Activated gamma-delta T cell (primary cell): ENCODE results near the gene ARMH3.
A peak's percentile ranks its signal among the peaks of the same experiment; 100 is the strongest.

Experiments used
- DNase-seq: peaks from one replicate; lab custom pipeline; 2025; lab: John Stamatoyannopoulos, UW

The ARMH3 gene

DNA sequence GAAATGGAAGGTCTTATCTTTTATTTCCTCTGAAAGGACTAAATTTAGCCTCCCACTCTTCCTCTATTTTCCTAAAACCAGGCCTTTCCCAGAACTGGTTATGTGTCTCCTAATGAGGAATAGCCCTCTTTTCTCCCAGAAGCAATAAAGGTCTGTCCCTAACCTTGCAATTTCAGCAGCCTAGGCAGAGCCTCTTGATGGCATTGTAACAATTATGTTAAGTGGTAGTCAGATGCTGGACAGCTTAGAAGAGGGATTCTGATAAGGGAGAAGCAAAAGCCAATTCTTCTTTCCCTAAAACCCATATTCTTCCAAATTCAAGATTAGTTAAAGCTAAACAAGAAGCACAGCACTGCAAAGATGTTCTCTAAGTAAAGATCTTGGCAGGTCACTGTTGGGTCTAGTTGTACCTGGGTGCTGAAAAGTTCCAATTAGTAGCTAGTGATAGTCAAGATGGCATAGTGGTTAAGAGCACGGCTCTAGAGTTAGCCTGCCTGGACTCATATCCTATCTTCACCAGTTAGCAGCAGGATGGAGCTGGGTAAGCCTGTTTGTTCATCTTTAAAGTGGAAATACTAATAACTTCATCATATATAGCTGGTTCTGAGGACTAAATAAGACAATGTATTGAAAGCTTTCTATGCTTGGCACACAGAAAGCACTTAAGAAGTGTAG, 198.0 kb downstream of the ARMH3 start:
- no peak for DNase-seq

DNA sequence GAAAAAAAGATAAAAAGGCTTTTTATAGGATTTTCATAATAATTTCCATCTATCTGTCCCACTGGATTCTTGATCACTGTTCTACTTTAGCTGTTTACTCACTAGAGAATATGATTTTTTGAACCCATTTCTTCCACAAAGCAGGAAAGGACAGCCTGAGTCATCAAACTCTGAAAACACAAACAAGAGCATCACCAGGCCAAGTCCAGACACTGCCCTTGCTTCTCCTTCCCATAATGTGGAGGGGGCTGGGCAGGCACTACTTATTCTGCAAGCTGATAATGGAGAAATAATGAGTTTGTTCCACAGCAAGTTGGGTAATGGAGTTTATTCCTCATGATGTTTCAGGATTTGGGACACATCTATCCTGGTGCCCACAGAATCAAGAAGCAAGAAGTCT, 199.3 kb downstream of the ARMH3 start:
- DNase-seq = no peak

DNA sequence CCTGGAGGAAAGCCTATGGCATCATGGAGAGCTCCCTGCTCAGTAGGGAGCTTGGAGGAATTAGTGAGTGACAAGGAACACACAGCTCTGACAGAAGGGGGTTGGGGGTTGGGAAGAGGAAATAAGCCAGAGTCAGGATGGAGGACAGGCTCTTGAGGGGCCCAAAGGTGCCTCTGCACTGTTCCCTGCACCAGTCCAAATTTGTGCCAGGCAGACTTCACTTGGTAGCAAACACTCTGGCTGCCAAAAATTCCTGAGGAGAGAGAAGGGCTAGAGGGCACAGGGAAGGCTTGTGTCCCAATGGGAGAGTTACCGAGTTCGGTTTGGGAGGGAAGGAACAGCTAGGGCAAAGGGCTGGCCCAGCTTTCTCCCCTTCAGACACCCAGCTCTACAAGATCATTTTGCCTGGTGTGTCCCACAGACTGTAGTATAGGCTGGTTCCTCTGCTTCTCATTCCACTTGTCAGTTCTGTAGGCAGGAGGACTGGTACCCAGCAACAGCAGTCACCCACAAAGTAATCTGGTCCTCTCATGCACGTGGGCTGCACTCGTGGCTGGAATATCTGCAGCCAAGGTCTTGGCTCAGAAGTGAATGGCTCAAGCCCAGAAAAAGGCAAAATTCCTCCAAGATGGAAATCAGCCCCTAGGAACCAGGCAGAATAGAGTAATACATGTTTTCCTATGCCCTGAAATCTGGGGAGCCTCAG, 204.4 kb downstream of the ARMH3 start:
- no peak for DNase-seq

DNA sequence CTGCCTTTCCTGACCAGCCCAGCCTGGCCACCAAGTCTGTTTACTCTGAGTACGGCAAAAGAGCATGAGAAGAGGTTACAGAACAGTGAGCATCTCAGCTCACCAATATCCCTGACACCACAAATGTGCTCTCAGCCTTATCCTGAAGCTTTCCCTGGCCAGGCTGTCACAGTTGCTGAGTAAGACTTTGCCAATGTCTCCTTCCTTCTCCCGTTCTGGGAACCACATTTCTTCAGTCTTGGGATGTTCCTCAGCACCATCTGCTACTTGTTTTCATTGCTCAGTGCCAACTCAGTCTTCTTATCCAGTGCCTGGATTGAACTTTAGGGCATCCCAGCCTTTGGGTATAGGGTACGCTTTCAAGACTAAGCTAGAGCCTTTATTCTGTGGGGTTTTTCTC, 205.2 kb downstream of the ARMH3 start:
- DNase-seq = no peak

DNA sequence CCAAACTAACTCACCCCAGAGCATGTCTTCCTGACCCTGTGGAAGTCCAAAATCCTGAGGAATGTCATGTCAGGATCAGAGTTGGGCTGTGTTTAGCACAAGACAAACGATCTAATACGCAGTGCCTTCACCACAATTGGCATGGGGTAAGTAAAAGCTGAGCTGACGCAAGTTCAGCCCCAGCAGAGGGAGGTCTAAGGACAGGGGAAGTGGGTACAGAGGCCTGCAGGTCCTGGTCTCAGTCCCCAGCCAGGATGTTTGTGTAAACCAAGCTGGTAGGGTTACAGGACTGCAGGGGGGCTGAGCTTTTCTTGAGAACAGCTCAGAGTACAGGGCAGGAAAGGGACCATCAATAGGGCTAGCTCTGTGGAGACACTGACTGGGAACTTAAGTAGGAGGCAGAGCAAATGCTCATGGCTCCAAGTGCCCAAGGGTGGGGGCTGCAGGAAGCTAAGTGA, 207.1 kb downstream of the ARMH3 start:
- no peak for DNase-seq

DNA sequence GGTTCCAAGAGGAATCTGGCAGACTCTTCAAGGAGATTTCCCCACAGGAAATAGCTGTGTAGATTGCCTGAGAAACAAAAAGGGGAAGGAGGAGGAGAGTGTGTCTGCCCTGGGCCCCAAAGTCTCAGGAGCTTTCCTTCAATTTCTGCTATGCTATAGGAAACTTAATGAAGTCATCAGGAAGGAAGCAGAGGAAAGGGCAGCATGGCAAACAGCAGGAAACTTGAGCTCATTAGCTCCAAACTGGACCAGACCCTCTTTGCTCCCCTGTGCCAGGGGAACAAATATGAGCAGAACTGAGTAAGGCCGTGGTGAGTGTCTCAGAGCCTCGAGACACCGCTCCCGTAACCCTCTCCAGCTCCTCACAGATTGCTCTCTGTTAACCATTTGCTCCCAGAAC, 207.6 kb downstream of the ARMH3 start:
- no peak for DNase-seq

DNA sequence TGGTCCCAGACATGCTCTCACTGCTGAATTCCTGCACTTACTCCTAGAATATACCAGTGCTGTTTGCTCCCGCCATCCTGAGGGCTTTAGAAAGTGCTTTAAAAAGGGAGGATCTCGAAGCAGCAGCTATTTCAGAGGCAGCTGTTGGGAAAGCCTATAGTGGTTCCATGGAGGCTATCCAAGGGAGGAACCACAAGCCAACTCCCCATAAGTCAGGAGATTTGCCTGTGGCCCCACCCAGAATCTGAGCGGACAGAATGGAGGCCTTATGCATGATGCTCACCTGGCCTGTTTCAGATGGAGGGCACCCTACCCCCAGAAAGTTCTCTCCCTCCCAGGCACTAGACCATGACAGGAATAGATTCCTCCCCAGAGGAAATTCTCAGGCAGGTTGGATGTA, 210.1 kb downstream of the ARMH3 start:
- DNase-seq = no peak

DNA sequence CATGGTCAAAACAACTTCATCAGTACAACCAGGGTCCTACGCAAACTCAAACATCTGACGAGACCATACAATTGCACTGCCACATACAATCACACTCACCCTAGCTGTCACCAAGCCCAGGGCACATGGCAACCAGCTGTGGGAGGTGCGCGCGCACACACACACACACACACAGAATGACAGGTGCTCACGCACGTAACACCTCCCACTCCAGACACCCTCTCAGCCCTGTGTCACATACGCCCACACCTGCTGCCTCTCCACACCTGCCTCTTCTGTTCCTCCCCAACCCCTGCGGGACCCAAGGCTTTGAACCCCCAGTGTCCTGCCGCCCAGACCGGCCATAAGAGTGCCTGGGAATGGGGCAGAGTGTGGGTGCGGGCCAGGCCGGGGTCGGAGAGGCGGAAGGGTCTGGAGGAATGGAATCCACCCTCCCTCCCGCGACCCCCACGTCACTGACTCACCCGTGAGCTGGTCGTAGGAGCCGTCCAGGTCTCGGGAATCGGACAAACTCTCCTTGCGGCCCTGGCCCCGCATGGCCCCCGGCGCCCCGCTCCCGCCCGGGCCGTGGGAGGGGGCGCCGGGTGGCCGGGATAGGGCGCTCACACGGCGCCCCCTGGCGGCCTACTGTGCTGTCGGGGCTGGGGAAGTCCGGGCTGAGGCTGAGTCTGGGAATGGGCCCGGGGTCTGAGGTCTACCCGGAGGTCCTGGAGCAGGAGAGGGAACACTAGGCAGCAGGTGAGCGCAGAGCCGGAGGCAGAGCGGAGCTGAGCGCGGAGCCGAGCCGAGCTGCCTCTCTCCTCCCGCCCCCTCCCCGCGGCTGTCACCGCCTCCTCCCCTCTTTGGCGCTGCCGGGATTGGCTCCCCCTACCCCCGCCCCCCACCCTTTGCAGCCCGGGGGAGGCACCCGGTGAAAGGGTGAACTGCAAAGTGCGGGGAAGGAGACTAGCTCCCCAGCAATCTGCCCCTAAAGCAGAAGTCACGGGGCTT, 212.6 kb downstream of the ARMH3 start, which contains the start of gene KCNIP2:
Gene KCNIP2, minus strand, starts transcription at position 769 of the 990 bp plus-strand sequence. Its CDS starts 232 bp downstream, at position 537.
- DNase-seq = peak; percentile 53

DNA sequence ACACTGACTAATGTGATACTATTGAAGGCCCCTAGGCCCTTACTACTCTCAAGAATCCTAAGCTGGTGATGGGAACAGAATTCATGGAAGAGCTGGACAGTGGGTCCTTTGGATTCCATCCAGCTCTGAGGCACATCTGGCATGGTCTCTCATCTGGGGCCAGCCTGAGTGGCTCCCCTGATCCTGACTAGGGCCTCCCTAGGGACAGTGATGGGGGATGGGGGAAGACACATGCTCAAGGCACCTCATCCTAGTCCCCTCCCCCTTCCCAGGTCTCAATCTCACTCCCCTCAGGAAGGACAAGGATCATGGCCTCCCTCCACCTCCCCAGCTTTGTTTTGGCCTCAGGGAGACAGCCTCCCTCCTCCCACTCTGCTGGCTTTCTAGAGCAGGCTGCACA, 214.1 kb downstream of the ARMH3 start:
- DNase-seq = no peak

DNA sequence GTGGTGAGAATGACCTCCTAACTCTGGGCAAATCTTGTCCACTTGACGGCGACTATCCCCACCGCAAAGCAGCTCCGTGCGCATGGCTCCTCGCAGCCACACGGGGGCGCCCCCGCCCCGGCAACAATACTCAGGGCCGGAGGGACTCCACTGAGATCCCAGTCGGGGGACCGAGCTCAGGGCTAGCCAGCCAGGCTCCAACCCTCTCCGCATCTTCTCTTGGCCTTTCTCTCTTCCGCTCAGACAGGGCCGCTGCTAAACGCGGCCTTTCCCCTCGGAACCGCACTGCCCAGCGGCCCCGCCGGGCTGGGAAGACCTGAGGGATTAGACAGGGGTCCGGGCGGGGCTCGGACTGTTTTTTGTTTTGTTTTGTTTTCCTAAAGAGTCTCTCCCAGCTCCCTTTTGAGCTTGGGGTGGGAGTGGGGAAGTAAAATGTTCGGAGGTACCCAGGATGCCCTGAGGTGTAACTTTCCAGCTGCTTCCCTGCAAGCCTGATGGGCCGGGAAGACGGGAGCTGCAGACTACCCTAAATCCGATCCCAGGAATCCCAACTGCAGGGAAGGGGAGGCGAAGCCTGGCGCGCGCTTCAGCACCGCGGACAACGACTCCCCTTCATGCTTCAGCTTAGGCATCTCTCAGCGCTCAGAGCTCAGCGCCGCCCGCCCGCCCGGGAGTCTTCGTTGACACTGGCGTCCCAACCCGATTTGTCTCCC, 215.1 kb downstream of the ARMH3 start:
- peak; percentile 62 for DNase-seq

DNA sequence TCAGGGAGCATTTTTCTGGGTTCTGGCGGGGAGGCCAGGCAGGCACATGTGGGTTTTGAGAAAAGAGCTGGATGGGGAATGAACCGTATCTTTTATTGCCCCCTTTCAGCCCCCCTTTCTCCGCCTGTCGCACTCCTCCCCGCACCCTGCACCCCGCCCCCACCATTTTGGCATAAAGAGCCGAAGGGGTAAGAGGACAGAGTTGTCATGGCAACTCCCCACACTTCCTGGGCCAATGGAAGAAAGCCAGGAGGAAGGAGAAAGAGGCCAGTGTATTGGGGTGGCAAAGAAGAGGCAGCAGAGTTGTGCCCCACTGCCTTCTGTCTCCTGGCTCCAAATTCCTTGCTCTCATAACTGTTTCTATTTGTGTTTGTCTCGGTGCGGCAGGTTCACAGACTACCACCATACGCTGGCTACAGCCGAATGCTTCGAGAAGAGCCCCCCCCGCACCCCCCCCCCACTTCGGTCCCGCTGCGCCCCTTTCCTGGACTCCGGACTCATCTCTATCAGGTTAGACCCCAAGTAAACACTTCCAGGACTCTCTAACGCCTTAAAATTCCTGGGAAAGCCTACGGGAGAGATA, 215.8 kb downstream of the ARMH3 start:
- DNase-seq = no peak

DNA sequence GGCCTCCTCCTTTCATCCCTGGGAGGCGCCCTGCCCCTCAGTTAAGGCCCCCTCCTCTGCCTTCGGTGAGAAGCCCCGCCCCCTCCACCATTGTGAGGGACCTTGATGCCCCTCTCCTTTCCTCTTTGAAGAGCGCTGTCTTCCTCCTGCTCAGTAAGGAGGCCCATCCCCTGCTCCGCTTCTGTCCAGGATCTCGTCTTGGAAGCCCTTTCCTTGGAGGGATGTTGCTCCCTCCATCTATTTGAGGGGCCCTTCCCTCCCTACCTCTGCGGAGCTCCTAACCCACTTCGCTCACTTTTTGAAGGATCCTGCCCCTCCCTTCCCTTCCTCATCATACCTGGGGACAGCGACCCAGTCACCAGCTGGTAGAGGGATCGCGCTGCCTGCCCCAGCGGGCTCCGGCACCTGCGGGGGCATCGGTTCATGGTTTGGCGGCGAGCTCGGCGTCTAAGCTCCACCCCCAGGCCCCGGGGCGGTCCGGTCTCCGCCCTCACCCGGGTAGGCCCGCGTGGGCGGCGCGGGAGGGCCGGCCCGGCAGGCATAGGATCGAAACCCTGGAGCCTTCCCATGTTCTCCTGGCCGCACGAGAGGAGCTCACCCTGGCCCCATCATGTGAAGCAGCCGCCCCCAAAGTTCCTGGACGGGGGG, 216.4 kb downstream of the ARMH3 start:
- DNase-seq = peak; percentile 49

DNA sequence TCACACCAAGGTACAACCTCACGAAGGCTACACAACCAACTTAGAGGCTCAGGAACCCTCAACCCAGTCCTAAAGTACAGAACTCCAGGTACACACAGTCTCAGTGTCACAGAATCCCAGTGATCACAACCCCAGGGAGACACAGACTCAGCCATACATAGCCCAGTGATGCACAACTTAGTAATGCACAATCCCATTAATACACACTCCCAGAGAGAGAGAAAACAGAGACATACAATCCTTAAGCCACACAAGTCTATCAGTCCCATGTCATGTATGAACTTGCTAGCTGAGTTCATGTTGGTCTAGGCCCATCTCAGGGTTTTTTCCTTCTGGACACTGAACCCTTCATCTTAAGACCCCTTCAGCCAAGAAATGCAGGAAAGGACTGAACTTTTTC, 217.0 kb downstream of the ARMH3 start:
- DNase-seq = no peak

DNA sequence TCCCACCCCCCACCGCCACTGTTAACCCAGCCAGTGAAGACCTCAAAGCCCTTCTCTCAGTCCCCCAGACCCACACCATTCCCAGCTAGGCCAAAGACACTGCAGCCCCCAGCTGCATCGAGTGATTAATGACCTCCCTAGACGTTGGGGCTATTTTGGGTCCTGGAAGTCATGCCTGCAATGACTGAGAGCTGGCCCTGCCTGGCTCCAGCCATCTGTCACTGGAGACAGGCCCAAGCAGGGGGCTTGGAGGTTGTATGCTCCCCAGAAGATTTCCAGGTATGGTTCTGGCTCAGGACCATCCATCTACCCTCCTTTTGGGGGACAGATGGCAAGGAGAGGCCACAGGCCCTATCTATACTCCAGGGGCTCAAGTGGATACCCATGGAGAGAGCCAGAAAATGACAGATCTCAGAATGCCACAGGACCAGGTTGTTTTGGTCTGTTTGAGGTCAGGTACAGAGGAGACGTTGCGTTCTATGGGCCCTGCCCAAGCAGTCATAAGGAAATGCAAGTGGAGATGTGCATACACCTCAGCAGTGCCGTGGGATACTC, 217.5 kb downstream of the ARMH3 start:
- no peak for DNase-seq

DNA sequence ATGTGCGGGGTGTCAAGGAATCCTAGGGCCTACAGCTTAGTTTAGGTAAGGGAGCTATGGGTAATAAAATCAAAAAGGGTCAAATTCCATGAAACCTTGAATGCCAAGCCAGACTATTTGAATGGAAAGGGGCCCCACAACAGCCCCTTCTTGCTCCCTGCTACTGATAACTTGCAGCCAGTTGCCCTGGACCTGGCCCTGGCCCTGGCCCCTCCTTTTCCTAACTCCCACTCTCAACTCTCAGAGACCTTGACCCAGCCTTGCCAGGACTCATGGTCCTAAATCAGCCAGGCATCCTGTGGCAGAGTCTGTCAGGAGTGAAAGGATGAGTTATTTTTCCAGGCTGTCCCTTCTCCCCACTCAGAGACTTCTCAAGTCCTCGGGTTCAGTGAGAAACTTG, 218.2 kb downstream of the ARMH3 start:
- DNase-seq = no peak

DNA sequence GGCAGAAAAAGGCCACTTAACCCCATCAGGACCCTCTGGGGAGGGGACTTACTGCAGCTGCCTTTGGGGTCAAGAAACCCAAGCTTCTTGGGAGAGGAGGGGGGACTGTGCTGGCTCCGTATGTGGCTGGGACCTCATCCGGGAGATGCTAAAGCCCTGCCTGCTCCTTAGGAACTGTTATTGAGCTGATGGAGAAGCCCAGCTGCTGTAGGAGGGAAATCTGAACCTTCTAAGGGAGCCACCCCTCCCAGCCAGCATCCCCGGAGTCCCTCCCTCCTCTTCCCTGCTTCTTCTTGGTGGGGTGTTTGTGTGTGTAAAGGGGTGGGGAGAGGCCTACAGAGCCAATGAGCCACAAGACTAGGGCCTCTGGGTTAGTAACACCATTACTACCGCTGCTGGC, 220.6 kb downstream of the ARMH3 start:
- no peak for DNase-seq

DNA sequence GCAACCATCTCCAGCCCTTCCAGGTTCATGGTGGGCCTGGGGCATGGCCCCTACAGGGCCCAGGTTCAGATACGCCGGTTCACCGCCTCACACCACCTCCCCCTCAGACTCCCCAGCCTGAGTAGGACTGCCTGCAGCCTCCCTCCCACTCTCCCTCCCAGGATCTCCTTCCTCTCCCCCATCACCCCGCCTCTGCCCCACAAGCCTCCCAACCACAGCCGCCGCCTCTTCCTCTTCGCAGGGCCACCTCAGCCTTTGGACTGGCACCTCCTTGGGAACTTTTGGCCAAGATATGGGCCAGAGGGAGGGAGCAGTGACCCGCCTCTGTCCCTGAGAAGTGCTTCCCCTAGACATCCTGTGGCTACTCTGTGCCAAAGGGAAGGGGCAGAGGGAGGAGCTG, 221.6 kb downstream of the ARMH3 start:
- DNase-seq = no peak

DNA sequence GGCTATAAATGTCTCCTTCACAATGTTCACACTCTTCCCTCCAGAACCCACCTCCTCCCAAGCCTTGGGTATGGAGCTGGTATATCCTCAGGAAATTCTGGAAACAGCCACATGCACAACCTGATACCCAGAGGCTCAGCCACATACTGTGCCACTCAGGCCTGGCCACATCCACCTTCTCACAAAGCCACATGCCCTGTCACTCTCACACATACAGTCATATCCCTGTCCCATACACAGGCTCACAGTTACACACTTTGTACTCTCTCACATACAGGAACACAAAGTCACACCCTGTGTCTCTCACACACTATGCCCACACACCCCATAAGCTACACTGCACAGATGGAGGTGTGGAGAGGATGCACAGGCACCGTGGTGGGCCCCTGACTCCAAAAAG, 222.5 kb downstream of the ARMH3 start:
- DNase-seq = no peak

DNA sequence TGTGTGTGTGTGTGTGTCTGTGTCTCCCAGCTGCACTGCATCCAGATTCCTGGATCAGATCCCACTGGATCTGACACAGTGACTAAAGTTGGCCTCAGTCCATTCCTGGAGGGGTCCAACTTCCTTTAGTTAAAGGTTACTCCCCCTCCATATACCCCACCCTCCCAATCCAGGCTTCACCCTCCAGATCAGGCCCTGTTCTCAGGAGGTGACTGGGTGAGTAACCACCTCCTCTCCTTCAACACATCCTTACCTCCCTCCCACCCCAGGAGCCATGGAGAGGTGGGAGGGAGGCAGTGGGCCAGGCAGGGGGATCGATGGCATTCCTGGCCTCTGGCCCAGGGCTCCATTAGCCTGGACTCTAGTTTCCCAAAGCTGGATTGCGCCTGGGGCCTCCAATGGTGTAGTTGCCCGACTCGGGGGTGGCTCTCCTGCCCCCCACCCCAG, 223.6 kb downstream of the ARMH3 start:
- no peak for DNase-seq

DNA sequence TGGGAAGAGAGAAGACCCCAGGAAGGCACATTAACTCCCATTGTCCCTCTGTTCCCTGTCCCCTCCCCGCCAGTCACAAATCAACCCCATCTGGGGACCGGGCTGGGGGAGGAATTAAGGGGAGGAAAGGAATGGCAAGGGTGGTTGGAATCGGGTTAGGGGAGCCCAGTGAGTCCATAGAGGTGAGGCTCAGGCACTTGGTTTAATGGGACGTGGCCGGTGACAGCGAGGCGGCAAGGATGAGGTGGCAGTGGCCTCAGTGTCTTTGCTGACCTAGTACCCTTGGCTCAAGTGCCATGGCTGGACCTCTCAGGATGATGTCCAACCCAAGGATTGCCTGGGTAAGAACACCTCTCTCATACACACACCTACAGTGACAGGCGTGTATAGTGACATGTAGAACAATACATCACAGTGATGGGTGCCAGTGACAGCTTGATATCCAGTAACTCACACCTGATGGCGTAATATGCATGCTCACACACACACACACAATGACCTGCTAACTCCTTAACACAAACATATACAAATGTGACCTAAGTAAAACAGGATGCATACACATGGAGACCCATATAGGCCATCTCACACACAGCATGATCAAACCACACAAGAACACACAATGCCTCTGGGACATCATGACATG, 224.7 kb downstream of the ARMH3 start:
- DNase-seq = no peak
